Measurements from ENCODE around the gene TUSC2.

TUSC2 gene

DNA sequence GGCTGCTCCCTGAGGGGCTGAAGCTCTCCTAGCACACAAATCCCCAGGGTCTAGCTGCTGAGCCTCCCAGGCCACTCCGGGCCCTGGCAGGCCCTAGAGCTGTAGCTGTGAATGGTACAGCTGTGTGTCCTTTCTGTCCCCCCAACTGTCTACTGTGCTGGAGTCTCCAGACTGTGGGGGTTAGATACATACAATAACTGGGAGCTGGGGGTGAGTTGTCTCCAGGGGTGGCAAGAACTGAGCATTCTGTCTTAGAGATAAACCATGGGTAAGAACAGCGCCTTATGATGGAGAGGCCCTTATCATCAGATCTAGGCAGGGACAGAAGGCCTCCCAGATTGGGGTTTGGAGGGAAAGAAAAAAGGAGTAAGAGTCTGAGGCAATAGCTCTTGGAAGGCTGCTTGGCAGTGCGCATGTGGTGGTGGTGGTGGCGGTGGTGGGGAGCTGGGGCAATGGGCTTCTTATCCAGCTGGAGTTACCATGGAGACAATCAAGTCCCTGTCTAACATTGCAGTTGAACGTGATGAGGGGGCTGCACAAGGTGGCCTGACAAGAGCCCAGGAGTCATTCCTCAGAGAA, 26.3 kb upstream of the TUSC2 start:
- DNase-seq (ENCODE audit: insufficient read length, low spot score) (no peak), FAIRE-seq (no peak)
- TF ChIP-seq, protein P1, sequence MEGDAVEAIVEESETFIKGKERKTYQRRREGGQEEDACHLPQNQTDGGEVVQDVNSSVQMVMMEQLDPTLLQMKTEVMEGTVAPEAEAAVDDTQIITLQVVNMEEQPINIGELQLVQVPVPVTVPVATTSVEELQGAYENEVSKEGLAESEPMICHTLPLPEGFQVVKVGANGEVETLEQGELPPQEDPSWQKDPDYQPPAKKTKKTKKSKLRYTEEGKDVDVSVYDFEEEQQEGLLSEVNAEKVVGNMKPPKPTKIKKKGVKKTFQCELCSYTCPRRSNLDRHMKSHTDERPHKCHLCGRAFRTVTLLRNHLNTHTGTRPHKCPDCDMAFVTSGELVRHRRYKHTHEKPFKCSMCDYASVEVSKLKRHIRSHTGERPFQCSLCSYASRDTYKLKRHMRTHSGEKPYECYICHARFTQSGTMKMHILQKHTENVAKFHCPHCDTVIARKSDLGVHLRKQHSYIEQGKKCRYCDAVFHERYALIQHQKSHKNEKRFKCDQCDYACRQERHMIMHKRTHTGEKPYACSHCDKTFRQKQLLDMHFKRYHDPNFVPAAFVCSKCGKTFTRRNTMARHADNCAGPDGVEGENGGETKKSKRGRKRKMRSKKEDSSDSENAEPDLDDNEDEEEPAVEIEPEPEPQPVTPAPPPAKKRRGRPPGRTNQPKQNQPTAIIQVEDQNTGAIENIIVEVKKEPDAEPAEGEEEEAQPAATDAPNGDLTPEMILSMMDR (IDR thresholded peaks at IDR 0.05; ENCODE audit: insufficient read depth, missing control alignments) = no peak

DNA sequence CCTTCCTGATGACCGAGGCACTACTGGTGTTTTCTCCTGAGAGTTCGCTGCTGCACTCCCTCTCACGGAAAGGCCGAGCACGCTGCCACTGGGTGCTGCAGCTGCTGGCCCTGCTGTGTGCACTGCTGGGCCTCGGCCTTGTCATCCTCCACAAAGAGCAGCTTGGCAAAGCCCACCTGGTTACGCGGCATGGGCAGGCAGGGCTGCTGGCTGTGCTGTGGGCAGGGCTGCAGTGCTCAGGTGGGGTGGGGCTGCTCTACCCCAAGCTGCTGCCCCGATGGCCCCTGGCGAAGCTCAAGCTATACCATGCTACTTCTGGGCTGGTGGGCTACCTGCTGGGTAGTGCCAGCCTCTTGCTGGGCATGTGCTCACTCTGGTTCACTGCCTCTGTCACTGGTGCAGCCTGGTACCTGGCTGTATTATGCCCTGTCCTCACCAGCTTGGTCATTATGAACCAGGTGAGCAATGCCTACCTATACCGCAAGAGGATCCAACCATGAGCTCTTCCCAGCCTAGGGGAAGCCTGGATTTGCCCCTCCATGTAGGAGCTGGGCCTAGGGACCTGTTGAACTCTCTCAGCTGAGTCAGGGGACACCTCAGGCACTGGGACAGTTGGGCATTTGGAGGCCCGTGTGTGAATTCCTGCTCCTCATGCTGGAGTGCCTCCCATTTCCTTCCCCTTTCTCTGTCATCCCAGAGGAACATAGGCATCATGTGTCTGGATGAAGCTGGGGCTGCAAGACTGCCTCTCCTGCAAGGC, 25.4 kb upstream of the TUSC2 start:
- FAIRE-seq (no peak), DNase-seq (ENCODE audit: insufficient read length, low spot score) (no peak)
- TF ChIP-seq, protein P1 (IDR thresholded peaks at IDR 0.05; ENCODE audit: insufficient read depth, missing control alignments) = no peak

- no peak for FAIRE-seq
- DNase-seq (ENCODE audit: insufficient read length, low spot score) = no peak
- TF ChIP-seq, protein P1 (IDR thresholded peaks at IDR 0.05; ENCODE audit: insufficient read depth, missing control alignments) = peak; percentile 18
Observed at GRCh38 chr3:50352781-50353180, 24.8 kb upstream of the TUSC2 start.

- TF ChIP-seq, protein P1 (IDR thresholded peaks at IDR 0.05; ENCODE audit: insufficient read depth, missing control alignments) = no peak
- no peak for FAIRE-seq
Observed at GRCh38 chr3:50351323-50351697, 23.3 kb upstream of the TUSC2 start.

GRCh38 chr3:50350527-50351322, 22.7 kb upstream of the TUSC2 start, which contains the start of the genes CYB561D2 and NPRL2:
TSS of gene CYB561D2 (plus strand) at chr3:50350862. CDS start at chr3:50351434, 572 bp downstream.
TSS of gene NPRL2 (minus strand) at chr3:50350775. CDS start at chr3:50350652, 123 bp downstream.
- DNase-seq (ENCODE audit: insufficient read length, low spot score) (peak; percentile 100), FAIRE-seq (no peak)
- TF ChIP-seq, protein P1 (IDR thresholded peaks at IDR 0.05; ENCODE audit: insufficient read depth, missing control alignments) = no peak

More at GRCh38 chr3:50351323-50351697, 23.3 kb upstream of the TUSC2 start:
- DNase-seq (ENCODE audit: insufficient read length, low spot score) = no peak

DNA sequence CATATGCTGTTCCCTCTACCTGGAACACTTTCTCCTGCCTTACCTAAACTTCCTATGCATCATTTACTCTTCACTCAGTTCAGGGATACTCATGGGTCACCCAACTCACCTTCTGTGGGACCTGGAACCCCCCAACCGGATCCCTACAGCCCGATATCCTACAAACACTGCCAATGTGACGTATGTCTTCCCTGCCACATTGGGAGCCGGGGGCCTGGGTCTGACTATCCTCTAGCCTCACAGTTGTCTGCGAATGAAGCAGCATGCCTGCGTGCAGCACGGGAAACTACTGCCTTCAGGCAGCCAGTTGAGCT, 22.1 kb upstream of the TUSC2 start:
- TF ChIP-seq, protein P1 (IDR thresholded peaks at IDR 0.05; ENCODE audit: insufficient read depth, missing control alignments) = no peak
- DNase-seq (ENCODE audit: insufficient read length, low spot score) = no peak
- FAIRE-seq = no peak
